GM13977 (cell line): ENCODE results near the gene GRID2.

Experiments used
- DNase-seq: peaks from one replicate; pipeline ENCODE4 v3.0.0; 2012; ENCODE audit warnings: low spot score
- CTCF ChIP-seq: IDR thresholded peaks from 2 replicates; pipeline ENCODE4 v1.5.1; 2012; ENCODE audit warnings: mild to moderate bottlenecking, control low read depth; ENCODE audit not compliant: insufficient read depth; ENCODE audit errors: extremely low read depth, missing control alignments
- in situ Hi-C: fragments of 300-500 bp; cut with MboI; formaldehyde crosslinking; loops from one replicate; pipeline ENCODE4 v1.12.0; 2022; ENCODE audit warnings: low sequenced_read_pairs, low pct_unique_long_range_greater_than_20kb, mixed read lengths, inconsistent platforms; ENCODE audit not compliant: unreplicated experiment

GRID2 gene

GRCh38 chr4:93568758-93569157 lies 1265.0 kb downstream of the GRID2 start:
- no peak for TF ChIP-seq CTCF
- DNase-seq, result no peak
- in situ Hi-C loops, result no loop called here

GRCh38 chr4:93573285-93573684 lies 1269.5 kb downstream of the GRID2 start:
- no peak for DNase-seq
- TF ChIP-seq CTCF, result no peak
- in situ Hi-C loops, result no loop called here

GRCh38 chr4:93578942-93579341 lies 1275.2 kb downstream of the GRID2 start:
- TF ChIP-seq CTCF, result no peak
- in situ Hi-C loops, result no loop called here
- no peak for DNase-seq

- in situ Hi-C loops, result no loop called here
- no peak for DNase-seq
- TF ChIP-seq CTCF, result no peak
Measured at GRCh38 chr4:93605163-93605562, 1301.4 kb downstream of the GRID2 start.

- no peak for TF ChIP-seq CTCF
- DNase-seq, result no peak
- in situ Hi-C loops, result no loop called here
Measured at GRCh38 chr4:93617606-93618005, 1313.8 kb downstream of the GRID2 start.

GRCh38 chr4:93633721-93634120 lies 1330.0 kb downstream of the GRID2 start:
- in situ Hi-C loops, result no loop called here
- TF ChIP-seq CTCF, result no peak
- no peak for DNase-seq

- in situ Hi-C loops, result no loop called here
- no peak for DNase-seq
- no peak for TF ChIP-seq CTCF
Measured at GRCh38 chr4:93635943-93636342, 1332.2 kb downstream of the GRID2 start.
